HEK293 (cell line): ENCODE data around the gene JCAD.

Source experiments
- CTCF ChIA-PET: fragments of 350-600 bp; formaldehyde crosslinking; extraction: SDS; loops from one replicate; lab custom pipeline; 2021; ENCODE audit warnings: antibody characterized with exemption; lab: Yijun Ruan, JAX
- POLR2A ChIA-PET: fragments of 300-600 bp; formaldehyde crosslinking; extraction: SDS; loops from one replicate; lab custom pipeline; 2020; ENCODE audit warnings: antibody characterized with exemption, inconsistent platforms; lab: Yijun Ruan, JAX
- H3K27ac ChIP-seq: fragments of 200-500 bp; sonication (Bioruptor generic); 2 replicates; pipeline ENCODE4 v1.5.1; 2014; ENCODE audit warnings: low read depth, low read length, control low read depth, inconsistent platforms; ENCODE audit errors: extremely low read depth
- H3K36me3 ChIP-seq, 2 experiments: fragments of 200-500 bp in 1 of 2; sonication (Bioruptor generic) in 1 of 2; 1 replicate in 1 of 2; 2 replicates in 1 of 2; pipeline ENCODE4 v1.5.1; 2014 to 2017; ENCODE audit warnings: inconsistent platforms in 2 of 2, low read length in 2 of 2; ENCODE audit not compliant: control insufficient read depth in 2 of 2, insufficient read depth in 1 of 2
- H3K4me1 ChIP-seq: fragments of 200-500 bp; sonication (Bioruptor generic); 2 replicates; pipeline ENCODE4 v1.5.1; 2014; ENCODE audit warnings: mild to moderate bottlenecking, low read length, inconsistent platforms; ENCODE audit not compliant: control insufficient read depth, insufficient read depth
- H3K4me3 ChIP-seq: 2 replicates; pipeline ENCODE4 v1.5.1; 2011; ENCODE audit warnings: low read depth, mild to moderate bottlenecking, control low read depth, low read length, moderate library complexity
- H3K9me3 ChIP-seq: fragments of 200-500 bp; sonication (Bioruptor generic); 2 replicates; pipeline ENCODE4 v1.5.1; 2014; ENCODE audit warnings: low read depth, low read length, inconsistent platforms; ENCODE audit not compliant: control insufficient read depth, insufficient read depth
- BCL11B ChIP-seq: fragments of 450-650 bp; formaldehyde crosslinking; IDR thresholded peaks from 2 replicates; pipeline ENCODE4 v1.5.1; 2016; ENCODE audit warnings: low read depth, missing biosample characterization, missing genetic modification characterization
- GLIS2 ChIP-seq: fragments of 450-650 bp; formaldehyde crosslinking; IDR thresholded peaks from 2 replicates; pipeline ENCODE4 v1.5.1; 2016; ENCODE audit warnings: missing biosample characterization, missing genetic modification characterization
- PBX3 ChIP-seq: sonication (generic); formaldehyde crosslinking; IDR thresholded peaks from 2 replicates; pipeline ENCODE4 v1.8.1; 2022; ENCODE audit warnings: mild to moderate bottlenecking, moderate library complexity, missing genetic modification reagents
- REPIN1 ChIP-seq: fragments of 450-650 bp; formaldehyde crosslinking; IDR thresholded peaks from 2 replicates; pipeline ENCODE4 v1.5.1; 2017; ENCODE audit warnings: missing biosample characterization, missing genetic modification characterization, low read depth
- YY1 ChIP-seq: fragments of 450-650 bp; formaldehyde crosslinking; IDR thresholded peaks from 2 replicates; pipeline ENCODE4 v1.5.1; 2018; ENCODE audit warnings: missing biosample characterization, missing genetic modification characterization
- ZBTB11 ChIP-seq: fragments of 450-650 bp; formaldehyde crosslinking; conservative IDR thresholded peaks from 2 replicates; pipeline ENCODE4 v1.5.1; 2016; ENCODE audit warnings: low read depth, missing biosample characterization, missing genetic modification characterization
- ZBTB48 ChIP-seq: fragments of 450-650 bp; formaldehyde crosslinking; IDR thresholded peaks from 2 replicates; pipeline ENCODE4 v1.5.1; 2016; ENCODE audit warnings: missing biosample characterization, missing genetic modification characterization
- ZNF112 ChIP-seq: fragments of 450-650 bp; formaldehyde crosslinking; IDR thresholded peaks from 2 replicates; pipeline ENCODE4 v1.5.0; 2017; ENCODE audit warnings: missing biosample characterization, missing genetic modification characterization
- ZNF223 ChIP-seq: fragments of 450-650 bp; formaldehyde crosslinking; IDR thresholded peaks from 2 replicates; pipeline ENCODE4 v1.5.1; 2016; ENCODE audit warnings: missing biosample characterization, missing genetic modification characterization
- ZNF335 ChIP-seq: fragments of 450-650 bp; formaldehyde crosslinking; conservative IDR thresholded peaks from 2 replicates; pipeline ENCODE4 v1.5.1; 2016; ENCODE audit warnings: missing biosample characterization, missing genetic modification characterization
- ZNF514 ChIP-seq: fragments of 450-650 bp; formaldehyde crosslinking; IDR thresholded peaks from 2 replicates; pipeline ENCODE4 v1.5.1; 2016; ENCODE audit warnings: missing biosample characterization, missing genetic modification characterization
- ZNF560 ChIP-seq: fragments of 450-650 bp; formaldehyde crosslinking; IDR thresholded peaks from 2 replicates; pipeline ENCODE4 v1.5.1; 2017; ENCODE audit warnings: missing biosample characterization, missing genetic modification characterization, borderline replicate concordance
- TF ChIP-seq, protein P1 (sequence below): fragments of 450-650 bp; formaldehyde crosslinking; IDR thresholded peaks from 2 replicates; pipeline ENCODE4 v1.5.1; 2016; ENCODE audit warnings: missing biosample characterization, missing genetic modification characterization
- TF ChIP-seq, protein P2 (sequence below): fragments of 450-650 bp; formaldehyde crosslinking; IDR thresholded peaks from 2 replicates; pipeline ENCODE4 v1.5.1; 2017; ENCODE audit warnings: missing biosample characterization, missing genetic modification characterization

Gene JCAD

GRCh38 chr10:29968585-29968984 is 90.8 kb downstream of the JCAD start (continued):
- no peak for TF ChIP-seq PBX3
- no peak for TF ChIP-seq ZNF335
- TF ChIP-seq ZBTB48 (tag by site-specific recombination): no peak
- TF ChIP-seq ZNF223 (tag by site-specific recombination): no peak
- TF ChIP-seq REPIN1 (tag by site-specific recombination): no peak
- TF ChIP-seq ZNF112: no peak
- TF ChIP-seq ZNF514 (tag by site-specific recombination): no peak
- TF ChIP-seq ZNF560 (tag by site-specific recombination): no peak
- no peak for TF ChIP-seq YY1 (tag by site-specific recombination)
- TF ChIP-seq, protein P1, sequence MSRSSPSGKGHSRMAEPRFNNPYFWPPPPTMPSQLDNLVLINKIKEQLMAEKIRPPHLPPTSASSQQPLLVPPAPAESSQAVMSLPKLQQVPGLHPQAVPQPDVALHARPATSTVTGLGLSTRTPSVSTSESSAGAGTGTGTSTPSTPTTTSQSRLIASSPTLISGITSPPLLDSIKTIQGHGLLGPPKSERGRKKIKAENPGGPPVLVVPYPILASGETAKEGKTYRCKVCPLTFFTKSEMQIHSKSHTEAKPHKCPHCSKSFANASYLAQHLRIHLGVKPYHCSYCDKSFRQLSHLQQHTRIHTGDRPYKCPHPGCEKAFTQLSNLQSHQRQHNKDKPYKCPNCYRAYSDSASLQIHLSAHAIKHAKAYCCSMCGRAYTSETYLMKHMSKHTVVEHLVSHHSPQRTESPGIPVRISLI (tag by site-specific recombination): no peak
- TF ChIP-seq, protein P2, sequence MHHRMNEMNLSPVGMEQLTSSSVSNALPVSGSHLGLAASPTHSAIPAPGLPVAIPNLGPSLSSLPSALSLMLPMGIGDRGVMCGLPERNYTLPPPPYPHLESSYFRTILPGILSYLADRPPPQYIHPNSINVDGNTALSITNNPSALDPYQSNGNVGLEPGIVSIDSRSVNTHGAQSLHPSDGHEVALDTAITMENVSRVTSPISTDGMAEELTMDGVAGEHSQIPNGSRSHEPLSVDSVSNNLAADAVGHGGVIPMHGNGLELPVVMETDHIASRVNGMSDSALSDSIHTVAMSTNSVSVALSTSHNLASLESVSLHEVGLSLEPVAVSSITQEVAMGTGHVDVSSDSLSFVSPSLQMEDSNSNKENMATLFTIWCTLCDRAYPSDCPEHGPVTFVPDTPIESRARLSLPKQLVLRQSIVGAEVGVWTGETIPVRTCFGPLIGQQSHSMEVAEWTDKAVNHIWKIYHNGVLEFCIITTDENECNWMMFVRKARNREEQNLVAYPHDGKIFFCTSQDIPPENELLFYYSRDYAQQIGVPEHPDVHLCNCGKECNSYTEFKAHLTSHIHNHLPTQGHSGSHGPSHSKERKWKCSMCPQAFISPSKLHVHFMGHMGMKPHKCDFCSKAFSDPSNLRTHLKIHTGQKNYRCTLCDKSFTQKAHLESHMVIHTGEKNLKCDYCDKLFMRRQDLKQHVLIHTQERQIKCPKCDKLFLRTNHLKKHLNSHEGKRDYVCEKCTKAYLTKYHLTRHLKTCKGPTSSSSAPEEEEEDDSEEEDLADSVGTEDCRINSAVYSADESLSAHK (tag by site-specific recombination): no peak
- no peak for TF ChIP-seq BCL11B (tag by site-specific recombination)
- no peak for TF ChIP-seq GLIS2 (tag by site-specific recombination)

GRCh38 chr10:29966269-29966668 is 93.1 kb downstream of the JCAD start:
- POLR2A ChIA-PET: no interaction called here
- H3K27ac ChIP-seq: no peak overlapping the region
- CTCF ChIA-PET: interaction anchor here (1.9 kb wide), 1 partner anchor 15 kb away, joined by 4 read pairs; no protein-coding TSS in a partner anchor
- no peaks in the 10 kb centered on the region for H3K9me3 ChIP-seq
- no peak overlapping the region for H3K4me3 ChIP-seq
- TF ChIP-seq ZBTB11 (tag by site-specific recombination) (no peak), ZNF335 (no peak)
- H3K4me1 ChIP-seq: no peaks in the 10 kb centered on the region
- no peaks in the 10 kb centered on the region for H3K36me3 ChIP-seq
